Activated CD8-positive, alpha-beta memory T cell treated with anti-CD3 and anti-CD28 coated beads for 24 hours (primary cell): Measurements from ENCODE around the gene TAF15.
A peak's percentile ranks its signal among the peaks of the same experiment; 100 is the strongest.

Source experiments
- DNase-seq: peaks from one replicate; pipeline ENCODE4 v3.0.0-alpha.2; 2020

The TAF15 gene

GRCh38 chr17:35808962-35809854 is at the start of gene TAF15:
Gene TAF15, plus strand, starts transcription at chr17:35809484. Its CDS starts 86 bp downstream, at chr17:35809570.
- DNase-seq: peak; percentile 96

- DNase-seq: no peak
Observed at GRCh38 chr17:35760587-35760986, 48.7 kb upstream of the TAF15 start, which contains the start of gene C17orf50. Gene C17orf50, plus strand, starts transcription at chr17:35760887. Its CDS starts 55 bp downstream, at chr17:35760942.

DNA sequence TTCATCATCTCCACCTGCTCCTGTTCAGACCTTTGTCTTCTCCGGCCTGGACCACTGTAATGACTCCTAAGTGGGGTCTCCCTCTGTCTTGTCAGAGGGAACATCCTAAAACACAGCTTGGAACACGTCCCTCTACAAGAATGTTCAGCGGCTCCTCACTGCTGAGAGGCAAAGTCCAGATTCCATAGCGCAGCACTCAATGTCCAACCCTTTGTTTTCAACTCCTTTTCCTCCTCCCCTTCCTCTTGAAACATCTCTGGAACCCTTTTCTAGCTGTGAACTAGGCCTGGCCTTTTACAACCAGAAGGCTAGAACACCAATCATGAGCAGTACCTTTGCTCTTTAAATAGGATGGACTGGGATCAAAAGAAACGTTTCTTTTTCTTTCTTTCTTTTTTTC is 47.7 kb upstream of the TAF15 start:
- no peak for DNase-seq

DNA sequence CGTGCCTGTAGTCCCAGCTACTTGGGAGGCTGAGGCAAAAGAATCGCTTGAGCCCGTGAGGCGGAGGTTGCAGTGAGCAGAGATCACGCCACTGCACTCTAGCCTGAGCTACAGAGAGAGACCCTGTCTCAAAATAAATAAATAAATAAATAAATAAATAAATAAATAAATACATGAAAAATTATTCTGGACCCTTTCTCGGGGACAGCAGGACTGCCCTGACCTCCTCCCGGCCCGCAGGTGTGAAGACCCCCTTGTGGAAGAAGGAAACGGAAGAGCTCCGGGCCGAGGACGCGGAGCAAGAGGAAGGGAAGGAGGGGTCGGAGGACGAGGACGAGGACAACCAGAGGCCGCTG is 45.5 kb upstream of the TAF15 start:
- no peak for DNase-seq

DNA sequence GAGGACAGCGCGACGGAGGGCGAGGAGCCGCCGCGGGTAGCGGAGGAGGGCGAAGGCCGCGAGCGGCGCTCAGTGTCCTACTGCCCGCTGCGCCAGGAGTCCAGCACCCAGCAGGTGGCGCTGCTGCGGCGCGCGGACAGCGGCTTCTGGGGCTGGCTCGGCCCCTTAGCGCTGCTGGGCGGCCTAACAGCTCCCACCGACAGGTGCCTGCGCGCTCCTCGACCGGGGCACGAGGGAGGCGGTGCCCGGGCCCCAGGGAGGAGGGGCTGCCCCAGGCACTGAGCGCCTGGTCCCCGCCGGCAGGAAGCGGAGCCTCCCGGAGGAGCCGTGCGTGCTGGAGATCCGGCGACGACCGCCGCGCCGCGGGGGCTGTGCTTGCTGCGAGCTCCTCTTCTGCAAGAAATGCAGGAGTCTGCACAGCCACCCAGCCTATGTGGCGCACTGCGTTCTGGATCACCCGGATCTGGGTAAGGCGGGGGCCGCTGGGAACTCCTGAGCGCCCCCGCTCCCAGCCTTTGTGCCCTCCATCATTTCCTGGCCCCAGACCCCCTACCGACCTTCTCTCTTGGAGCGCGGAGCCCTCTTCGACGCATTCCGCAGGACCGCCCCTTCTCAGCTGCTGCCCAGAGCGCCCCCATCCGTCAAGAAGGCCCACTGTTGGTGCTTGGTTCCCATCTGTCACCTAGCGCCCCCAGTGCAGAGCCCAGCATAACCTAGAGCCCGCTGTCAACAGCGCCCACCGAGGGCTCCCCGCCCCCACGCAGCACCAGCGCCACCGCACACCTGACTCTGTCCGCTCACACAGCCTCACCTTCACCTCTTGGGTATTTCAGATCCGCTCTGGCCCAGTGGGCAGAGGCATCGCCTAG is 44.9 kb upstream of the TAF15 start:
- DNase-seq: peak; percentile 96

- DNase-seq: no peak
Observed at GRCh38 chr17:35765086-35765710, 44.1 kb upstream of the TAF15 start.

GRCh38 chr17:35765756-35766488 is 43.4 kb upstream of the TAF15 start:
- no peak for DNase-seq

DNA sequence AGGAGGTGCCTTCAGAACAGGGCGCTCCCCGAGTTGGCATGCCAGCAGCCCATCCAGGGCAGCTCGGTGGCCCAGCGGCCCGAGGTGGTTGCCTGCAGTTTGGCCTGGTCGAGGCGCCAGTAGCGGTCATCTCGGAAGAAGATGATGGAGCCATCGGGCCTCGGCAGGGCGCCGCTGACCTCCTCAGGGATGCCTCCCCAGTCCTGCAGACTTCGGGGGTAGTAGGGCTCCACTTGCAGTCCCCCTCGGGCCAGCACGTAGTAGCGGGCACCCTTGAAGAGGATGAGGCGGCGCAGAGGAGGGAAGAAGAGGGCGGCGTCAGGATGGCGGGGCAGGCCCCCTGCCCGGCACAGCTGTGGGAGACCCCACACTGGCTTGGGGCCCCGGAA is 42.8 kb upstream of the TAF15 start:
- no peak for DNase-seq

DNA sequence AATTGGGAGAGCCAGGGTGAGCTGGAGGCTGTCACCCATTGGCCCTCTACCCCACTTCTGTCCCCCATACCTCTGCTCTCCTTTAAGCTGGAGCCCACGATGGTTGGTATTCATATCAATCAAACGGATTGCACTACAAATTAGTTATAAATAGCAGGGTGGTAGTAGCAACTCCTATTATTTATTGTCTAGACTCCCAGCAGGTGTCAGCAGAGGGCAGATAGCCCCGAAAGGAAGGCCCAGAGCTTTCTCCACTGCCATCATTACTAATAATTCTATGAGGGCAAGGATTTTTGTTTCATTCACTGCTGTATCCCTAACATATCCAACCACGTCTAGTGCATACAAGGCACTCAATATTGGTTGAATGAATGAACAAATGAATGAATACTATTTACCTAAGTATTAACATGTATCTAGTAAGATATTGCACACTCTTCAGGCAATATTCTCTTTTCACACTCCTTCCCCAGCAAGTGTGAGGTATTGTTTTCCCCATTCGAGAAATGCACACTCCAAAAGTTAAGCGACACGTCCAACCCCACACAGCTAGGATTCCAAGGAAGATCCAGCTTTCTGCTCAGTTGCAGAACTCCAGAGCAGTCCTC is 42.3 kb upstream of the TAF15 start:
- no peak for DNase-seq

DNA sequence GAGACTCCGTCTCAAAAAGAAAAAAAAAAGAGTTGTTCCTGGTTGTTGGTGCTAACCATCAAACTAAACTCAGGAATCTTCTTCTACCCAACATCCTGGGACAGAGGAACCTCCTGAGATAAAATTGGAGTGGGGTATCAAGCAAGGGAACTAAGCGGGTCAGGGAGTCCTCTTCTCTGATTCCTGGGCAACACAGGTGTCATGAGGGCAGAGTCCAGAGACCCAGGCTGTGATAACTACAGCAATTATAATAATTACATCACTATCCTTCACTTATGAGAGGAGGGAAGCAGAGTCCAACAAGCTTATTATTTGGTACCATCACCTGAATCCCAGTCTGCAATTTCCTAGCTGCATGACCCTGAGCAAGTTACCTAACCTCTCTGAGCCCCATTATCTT is 40.5 kb upstream of the TAF15 start:
- DNase-seq: no peak

DNA sequence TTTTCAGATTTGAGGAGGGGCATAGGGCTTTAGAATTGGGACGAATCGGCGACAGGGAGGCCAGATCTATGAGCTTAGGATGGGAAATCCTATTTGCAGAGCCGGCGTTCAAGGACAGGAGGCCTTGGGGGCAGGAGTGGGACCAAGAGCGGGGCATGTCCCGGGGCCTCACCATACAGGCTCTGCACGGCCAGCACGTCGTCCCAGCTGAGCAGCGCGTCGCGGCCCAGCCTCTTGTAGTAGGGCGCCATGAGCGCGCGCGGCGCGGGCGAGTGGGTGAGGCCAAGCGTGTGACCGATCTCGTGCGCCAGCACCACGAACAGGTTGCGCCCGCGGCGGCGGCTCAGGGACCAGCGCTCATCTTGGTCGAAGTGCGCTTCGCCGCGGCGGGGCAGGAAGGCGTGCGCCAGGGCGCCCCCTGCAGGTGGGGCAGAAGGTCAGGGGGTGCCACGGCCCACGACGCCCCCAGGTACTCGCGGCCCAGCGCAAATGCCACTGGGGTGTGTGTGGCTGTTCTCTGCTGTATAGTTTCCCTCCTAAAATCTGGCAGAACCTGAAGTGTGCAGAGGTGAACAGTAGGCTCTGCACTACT is 39.3 kb upstream of the TAF15 start:
- DNase-seq: no peak

DNA sequence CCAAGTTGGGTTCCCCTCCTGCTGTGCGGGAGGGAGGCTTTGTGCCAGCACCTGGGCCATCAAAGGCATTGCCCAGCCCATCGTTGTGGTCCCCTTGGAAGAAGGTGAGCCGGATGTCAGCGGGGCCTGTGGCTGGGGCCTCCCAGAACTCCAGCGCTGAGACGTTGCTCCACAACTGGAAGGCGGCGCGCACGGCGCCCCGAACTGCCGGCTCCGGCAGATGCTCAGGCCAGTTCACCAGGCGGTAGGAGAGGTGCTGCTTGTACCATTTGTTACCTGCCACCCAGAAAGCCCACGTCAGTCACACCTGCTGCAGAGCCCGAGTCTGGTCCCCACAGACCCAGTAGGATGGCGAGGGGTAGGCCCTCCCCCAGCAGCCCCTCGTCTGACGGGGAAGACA is 36.2 kb upstream of the TAF15 start:
- DNase-seq: no peak

DNA sequence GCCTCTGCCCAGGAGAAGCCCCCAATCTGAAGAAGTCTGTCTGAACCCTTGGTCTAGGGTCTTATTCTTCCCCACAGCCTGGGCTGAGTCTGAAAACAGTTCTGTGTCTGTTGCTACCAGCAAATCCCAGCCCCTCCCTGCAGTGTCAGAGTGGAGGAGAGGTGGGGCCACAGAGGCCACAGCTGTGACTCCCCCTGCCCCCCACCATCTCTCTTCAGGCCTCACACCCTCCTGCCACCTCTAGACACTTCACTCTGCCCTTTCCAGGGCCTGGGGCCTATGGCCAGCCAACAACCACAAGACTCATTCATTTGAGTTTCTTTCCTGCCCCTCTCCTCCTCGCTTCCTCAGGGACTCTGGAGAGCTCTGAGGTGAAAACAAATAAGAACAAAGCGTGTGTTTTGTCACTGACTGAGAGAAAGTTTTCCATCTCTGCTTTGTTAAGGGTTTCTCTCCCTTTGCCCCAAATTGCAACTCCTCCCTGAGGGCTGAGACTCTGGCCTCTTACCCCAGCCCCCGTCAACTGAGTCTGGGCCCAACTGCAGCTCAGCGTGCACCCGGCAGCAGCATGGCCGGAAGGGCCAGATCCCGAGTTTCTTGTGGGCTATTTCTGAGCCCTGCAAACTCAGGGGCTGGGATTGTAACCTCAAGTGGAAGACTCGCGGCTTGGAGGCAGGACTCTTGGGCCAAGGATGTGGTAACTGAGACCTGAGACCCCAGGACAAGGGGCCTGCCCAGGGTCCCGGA is 35.4 kb upstream of the TAF15 start:
- no peak for DNase-seq

- no peak for DNase-seq
Observed at GRCh38 chr17:35774499-35774898, 34.8 kb upstream of the TAF15 start.

DNA sequence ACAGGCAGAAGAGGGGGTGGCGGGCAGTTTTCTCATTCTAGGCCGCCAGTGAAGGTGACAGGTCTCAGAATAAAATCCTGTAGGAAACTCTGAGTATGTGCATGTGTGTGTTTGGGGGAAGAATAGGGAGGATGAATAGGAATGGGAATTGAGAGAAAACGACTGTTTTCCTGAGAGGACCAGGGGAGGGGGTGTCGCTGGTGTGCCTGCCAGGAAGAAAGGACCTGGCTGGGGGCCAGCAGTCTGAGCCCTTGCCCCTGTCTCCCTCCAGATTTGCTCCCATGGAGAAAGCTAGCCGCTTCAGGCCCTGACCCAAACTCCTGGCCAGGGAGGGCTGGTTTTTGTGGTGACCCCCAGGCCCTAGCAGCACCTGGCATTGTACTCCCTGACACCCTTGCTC is 34.2 kb upstream of the TAF15 start:
- DNase-seq: no peak

DNA sequence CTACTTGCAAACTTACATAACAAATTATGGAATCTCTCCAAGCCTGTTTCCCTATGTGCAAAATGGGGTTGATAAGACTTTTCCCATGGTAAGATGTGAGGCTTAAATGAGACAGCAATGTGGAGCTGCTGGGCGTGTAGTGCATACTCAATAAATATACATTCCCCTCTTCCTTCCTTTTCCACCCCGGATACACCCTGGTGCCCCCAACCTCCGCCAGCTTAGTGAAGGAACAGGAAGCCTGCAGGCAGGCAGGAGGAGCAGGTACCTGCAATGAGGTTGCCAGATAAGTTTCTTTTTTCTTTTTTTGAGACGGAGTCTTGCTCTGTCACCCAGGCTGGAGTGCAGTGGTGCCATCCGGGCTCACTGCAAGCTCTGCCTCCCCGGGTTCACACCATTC is 33.7 kb upstream of the TAF15 start:
- DNase-seq: no peak

DNA sequence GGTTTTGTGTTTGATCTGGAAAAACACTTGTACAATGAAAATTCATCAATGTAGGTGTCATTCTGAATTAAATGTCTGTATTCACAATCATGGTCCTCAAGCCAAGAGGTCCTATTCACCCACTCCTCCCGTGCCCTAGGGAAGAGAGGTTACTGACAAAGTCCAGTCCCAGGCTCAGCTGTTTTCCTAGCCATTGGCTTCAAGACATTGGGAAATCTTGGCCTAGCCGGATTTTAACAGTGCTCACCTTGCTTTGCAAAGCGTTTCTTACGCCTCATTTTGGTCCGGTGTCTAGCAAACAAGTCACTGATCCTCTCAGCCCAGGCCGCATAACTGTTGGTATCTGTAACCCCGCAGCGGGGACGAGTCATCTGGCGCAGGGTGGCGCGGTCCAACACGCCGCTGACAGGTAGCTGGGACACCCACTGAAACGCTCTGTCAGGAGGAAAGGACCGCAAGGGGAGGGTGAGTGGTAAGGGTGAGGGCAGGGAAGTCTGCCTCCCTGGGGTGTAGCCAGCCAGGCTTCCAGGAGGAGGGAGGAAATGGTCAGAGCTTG is 30.6 kb upstream of the TAF15 start:
- DNase-seq: no peak

GRCh38 chr17:35780950-35781349 is 28.3 kb upstream of the TAF15 start:
- no peak for DNase-seq

- no peak for DNase-seq
Observed at GRCh38 chr17:35784895-35785294, 24.4 kb upstream of the TAF15 start.

DNA sequence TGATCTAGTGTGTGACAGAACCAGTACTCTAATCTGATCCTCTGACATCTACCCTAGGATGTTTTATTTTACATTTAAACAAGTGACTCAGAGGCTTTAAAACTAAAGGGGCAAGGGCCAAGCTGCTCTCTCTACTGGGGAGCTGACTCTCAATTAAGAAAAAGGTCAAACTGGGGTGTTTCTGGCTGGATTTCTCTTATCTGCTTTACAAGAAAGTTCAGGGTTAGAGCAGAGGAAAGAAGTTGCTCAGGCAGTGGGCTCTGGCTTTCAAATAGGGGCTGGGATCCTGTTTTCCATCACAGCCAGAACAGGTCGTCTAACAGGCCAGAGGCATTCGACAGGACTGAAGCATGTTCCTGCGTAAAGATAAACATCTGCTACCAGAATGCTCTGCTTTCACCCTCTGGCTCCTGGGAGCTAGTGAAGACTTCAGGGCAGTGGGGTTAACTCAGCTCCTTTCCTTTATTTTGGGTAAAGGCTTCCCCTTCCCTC is 22.3 kb upstream of the TAF15 start:
- DNase-seq: no peak
